ENCODE data around the gene TNFSF12. TPM values are rescaled to one million over a fixed set of nuclear protein-coding genes. Genes with fewer than 3 reads are reported as not detected.

Gene TNFSF12
- total RNA-seq, 1 experiment from 2014 or later, result 15.2 TPM

DNA sequence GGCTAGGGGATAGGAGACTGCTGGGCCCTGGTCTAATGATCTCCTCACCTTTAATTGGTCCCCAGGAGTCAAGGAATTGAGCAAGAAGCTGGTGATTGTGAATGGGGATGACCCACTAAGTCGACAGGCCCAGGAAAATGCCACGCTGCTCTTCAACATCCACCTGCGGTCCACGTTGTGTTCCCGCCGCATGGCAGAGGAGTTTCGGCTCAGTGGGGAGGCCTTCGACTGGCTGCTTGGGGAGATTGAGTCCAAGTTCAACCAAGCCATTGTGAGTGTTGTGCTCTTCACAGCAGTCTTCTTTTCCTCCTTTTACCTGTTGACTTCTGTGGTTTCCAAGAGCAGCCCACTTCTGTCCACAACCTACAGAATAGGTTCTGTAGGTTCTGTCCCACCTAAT, 45.3 kb upstream of the TNFSF12 start:
- no peaks in the 10 kb centered on the region for H3K79me2 ChIP-seq (ENCODE audit: low read length)
- H3K27ac ChIP-seq (ENCODE audit: low read length), result no peak overlapping the region
- TF ChIP-seq, protein P1, sequence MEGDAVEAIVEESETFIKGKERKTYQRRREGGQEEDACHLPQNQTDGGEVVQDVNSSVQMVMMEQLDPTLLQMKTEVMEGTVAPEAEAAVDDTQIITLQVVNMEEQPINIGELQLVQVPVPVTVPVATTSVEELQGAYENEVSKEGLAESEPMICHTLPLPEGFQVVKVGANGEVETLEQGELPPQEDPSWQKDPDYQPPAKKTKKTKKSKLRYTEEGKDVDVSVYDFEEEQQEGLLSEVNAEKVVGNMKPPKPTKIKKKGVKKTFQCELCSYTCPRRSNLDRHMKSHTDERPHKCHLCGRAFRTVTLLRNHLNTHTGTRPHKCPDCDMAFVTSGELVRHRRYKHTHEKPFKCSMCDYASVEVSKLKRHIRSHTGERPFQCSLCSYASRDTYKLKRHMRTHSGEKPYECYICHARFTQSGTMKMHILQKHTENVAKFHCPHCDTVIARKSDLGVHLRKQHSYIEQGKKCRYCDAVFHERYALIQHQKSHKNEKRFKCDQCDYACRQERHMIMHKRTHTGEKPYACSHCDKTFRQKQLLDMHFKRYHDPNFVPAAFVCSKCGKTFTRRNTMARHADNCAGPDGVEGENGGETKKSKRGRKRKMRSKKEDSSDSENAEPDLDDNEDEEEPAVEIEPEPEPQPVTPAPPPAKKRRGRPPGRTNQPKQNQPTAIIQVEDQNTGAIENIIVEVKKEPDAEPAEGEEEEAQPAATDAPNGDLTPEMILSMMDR (conservative IDR thresholded peaks at IDR 0.05; ENCODE audit: low read depth, low read length), result no peak
- TF ChIP-seq EZH2phosphoT487 (IDR thresholded peaks at IDR 0.05; ENCODE audit: borderline replicate concordance, low read length) (no peak), EZH2 (IDR thresholded peaks at IDR 0.05; ENCODE audit: low read length, unreplicated experiment) (no peak)
- no peak for ATAC-seq
- ChIA-PET POLR2A (ENCODE audit: unreplicated experiment) (no interaction called here), CTCF (no interaction called here)
- intact Hi-C loops (cut with micrococcal nuclease), result no loop called here
- H3K4me1 ChIP-seq (ENCODE audit: insufficient read depth, low read length), result no peaks in the 10 kb centered on the region
- H3K36me3 ChIP-seq (ENCODE audit: low read depth, low read length), result peaks cover 61% of the 10 kb centered on the region
- no peak overlapping the region for H3K4me2 ChIP-seq (ENCODE audit: low read length)
- no peaks in the 10 kb centered on the region for H4K20me1 ChIP-seq (ENCODE audit: low read length)
- H3K9ac ChIP-seq (ENCODE audit: low read length), result no peak overlapping the region
- BruUV-seq (replicated peaks), result no TSS peak
- no peak for DNase-seq
- no peaks in the 10 kb centered on the region for H3K27me3 ChIP-seq (ENCODE audit: low read length)
- H3F3A ChIP-seq (ENCODE audit: low read length, unreplicated experiment), result no peaks in the 10 kb centered on the region
- no peak overlapping the region for H3K4me3 ChIP-seq (ENCODE audit: low read length)
- H3K9me3 ChIP-seq (ENCODE audit: low read length), result no peaks in the 10 kb centered on the region
- no peaks in the 10 kb centered on the region for H3K9me2 ChIP-seq (replicated peaks; ENCODE audit: low read length)
- no peak overlapping the region for H2AFZ ChIP-seq (ENCODE audit: low read length)

DNA sequence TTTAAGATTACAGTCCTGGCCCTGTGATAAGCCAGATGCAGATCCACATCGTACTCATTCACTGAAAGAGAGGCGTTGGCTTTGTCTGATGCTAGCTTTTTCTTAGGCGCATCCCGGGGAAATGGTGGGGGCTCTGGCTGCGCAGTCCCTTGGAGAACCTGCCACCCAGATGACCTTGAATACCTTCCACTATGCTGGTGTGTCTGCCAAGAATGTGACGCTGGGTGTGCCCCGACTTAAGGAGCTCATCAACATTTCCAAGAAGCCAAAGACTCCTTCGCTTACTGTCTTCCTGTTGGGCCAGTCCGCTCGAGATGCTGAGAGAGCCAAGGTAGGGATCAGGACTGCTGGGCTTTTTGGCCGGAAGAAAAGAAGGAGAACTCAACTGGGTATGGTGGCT, 40.7 kb upstream of the TNFSF12 start:
- Histone ChIP-seq H4K20me1 (ENCODE audit: low read length) (no peaks in the 10 kb centered on the region), H3K27me3 (ENCODE audit: low read length) (no peaks in the 10 kb centered on the region), H2AFZ (ENCODE audit: low read length) (no peak overlapping the region), H3K4me3 (ENCODE audit: low read length) (no peak overlapping the region), H3K4me2 (ENCODE audit: low read length) (no peak overlapping the region), H3K27ac (ENCODE audit: low read length) (no peak overlapping the region), H3K4me1 (ENCODE audit: insufficient read depth, low read length) (no peaks in the 10 kb centered on the region), H3K36me3 (ENCODE audit: low read depth, low read length) (peaks cover 47% of the 10 kb centered on the region), H3K9me2 (replicated peaks; ENCODE audit: low read length) (no peaks in the 10 kb centered on the region), H3F3A (ENCODE audit: low read length, unreplicated experiment) (no peaks in the 10 kb centered on the region), H3K79me2 (ENCODE audit: low read length) (no peaks in the 10 kb centered on the region), H3K9me3 (ENCODE audit: low read length) (no peaks in the 10 kb centered on the region), H3K9ac (ENCODE audit: low read length) (no peak overlapping the region)
- POLR2A ChIA-PET (ENCODE audit: unreplicated experiment), result no interaction called here
- no peak for TF ChIP-seq EZH2phosphoT487 (IDR thresholded peaks at IDR 0.05; ENCODE audit: borderline replicate concordance, low read length)
- TF ChIP-seq, protein P1 (conservative IDR thresholded peaks at IDR 0.05; ENCODE audit: low read depth, low read length), result no peak
- DNase-seq, result no peak
- BruUV-seq (replicated peaks), result no TSS peak
- intact Hi-C loops (cut with micrococcal nuclease), result no loop called here
- CTCF ChIA-PET, result no interaction called here
- ATAC-seq, result no peak

DNA sequence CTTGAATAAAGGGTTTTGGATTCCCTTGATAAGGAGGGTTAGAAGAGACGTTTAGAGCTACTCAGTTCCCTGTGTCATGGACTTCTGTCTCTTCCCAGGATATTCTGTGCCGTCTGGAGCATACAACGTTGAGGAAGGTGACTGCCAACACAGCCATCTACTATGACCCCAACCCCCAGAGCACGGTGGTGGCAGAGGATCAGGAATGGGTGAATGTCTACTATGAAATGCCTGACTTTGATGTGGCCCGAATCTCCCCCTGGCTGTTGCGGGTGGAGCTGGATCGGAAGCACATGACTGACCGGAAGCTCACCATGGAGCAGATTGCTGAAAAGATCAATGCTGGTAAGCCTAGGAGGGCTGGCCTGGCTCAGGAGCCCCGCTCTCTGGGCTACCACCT, 40.0 kb upstream of the TNFSF12 start:
- TF ChIP-seq, protein P1 (conservative IDR thresholded peaks at IDR 0.05; ENCODE audit: low read depth, low read length), result no peak
- TF ChIP-seq EZH2 (IDR thresholded peaks at IDR 0.05; ENCODE audit: low read length, unreplicated experiment) (no peak), EZH2phosphoT487 (IDR thresholded peaks at IDR 0.05; ENCODE audit: borderline replicate concordance, low read length) (no peak)
- ATAC-seq (no peak), DNase-seq (no peak)
- Histone ChIP-seq H3K4me2 (ENCODE audit: low read length) (no peak overlapping the region), H3K9me2 (replicated peaks; ENCODE audit: low read length) (no peaks in the 10 kb centered on the region), H3K27ac (ENCODE audit: low read length) (no peak overlapping the region), H3K79me2 (ENCODE audit: low read length) (no peaks in the 10 kb centered on the region), H4K20me1 (ENCODE audit: low read length) (no peaks in the 10 kb centered on the region), H3F3A (ENCODE audit: low read length, unreplicated experiment) (no peaks in the 10 kb centered on the region), H2AFZ (ENCODE audit: low read length) (no peak overlapping the region), H3K9ac (ENCODE audit: low read length) (no peak overlapping the region), H3K4me3 (ENCODE audit: low read length) (no peak overlapping the region), H3K27me3 (ENCODE audit: low read length) (no peaks in the 10 kb centered on the region), H3K9me3 (ENCODE audit: low read length) (no peaks in the 10 kb centered on the region), H3K4me1 (ENCODE audit: insufficient read depth, low read length) (no peaks in the 10 kb centered on the region), H3K36me3 (ENCODE audit: low read depth, low read length) (peaks cover 44% of the 10 kb centered on the region)
- BruUV-seq (replicated peaks), result no TSS peak
- POLR2A ChIA-PET (ENCODE audit: unreplicated experiment), result no interaction called here
- CTCF ChIA-PET, result no interaction called here
- intact Hi-C loops (cut with micrococcal nuclease), result no loop called here

Data from PC-3 (cell line).